Stimulated activated CD8-positive, alpha-beta memory T cell treated with anti-CD3 and anti-CD28 coated beads, Interleukin-12 subunit alpha, Interleukin-12 subunit beta, amount 100 ng/mL, for 1 hour (primary cell): ENCODE data around the gene PCDHB14.
"Not testable (repeated sequence)": the region's sequence is repeated elsewhere in the genome, so short reads cannot be mapped to it uniquely, and the experiment has no call there.

Experiments used
- DNase-seq: peaks from one replicate; pipeline ENCODE4 v3.0.0-alpha.2; 2020; ENCODE audit warnings: low read depth

The PCDHB14 gene

DNA sequence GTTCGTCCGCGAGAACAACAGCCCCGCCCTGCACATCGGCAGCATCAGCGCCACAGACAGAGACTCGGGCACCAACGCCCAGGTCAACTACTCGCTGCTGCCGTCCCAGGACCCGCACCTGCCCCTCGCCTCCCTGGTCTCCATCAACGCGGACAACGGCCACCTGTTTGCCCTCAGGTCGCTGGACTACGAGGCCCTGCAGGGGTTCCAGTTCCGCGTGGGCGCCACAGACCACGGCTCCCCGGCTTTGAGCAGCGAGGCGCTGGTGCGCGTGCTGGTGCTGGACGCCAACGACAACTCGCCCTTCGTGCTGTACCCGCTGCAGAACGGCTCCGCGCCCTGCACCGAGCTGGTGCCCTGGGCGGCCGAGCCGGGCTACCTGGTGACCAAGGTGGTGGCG lies 12.9 kb upstream of the PCDHB14 start:
- DNase-seq: not testable (repeated sequence)

DNA sequence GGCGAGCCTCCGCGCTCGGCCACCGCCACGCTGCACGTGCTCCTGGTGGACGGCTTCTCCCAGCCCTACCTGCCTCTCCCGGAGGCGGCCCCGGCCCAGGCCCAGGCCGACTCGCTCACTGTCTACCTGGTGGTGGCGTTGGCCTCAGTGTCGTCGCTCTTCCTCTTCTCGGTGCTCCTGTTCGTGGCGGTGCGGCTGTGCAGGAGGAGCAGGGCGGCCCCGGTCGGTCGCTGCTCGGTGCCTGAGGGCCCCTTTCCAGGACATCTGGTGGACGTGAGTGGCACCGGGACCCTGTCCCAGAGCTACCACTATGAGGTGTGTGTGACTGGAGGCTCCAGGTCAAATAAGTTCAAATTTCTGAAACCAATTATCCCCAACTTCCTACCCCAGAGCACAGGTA lies 12.3 kb upstream of the PCDHB14 start:
- DNase-seq: not testable (repeated sequence)

DNA sequence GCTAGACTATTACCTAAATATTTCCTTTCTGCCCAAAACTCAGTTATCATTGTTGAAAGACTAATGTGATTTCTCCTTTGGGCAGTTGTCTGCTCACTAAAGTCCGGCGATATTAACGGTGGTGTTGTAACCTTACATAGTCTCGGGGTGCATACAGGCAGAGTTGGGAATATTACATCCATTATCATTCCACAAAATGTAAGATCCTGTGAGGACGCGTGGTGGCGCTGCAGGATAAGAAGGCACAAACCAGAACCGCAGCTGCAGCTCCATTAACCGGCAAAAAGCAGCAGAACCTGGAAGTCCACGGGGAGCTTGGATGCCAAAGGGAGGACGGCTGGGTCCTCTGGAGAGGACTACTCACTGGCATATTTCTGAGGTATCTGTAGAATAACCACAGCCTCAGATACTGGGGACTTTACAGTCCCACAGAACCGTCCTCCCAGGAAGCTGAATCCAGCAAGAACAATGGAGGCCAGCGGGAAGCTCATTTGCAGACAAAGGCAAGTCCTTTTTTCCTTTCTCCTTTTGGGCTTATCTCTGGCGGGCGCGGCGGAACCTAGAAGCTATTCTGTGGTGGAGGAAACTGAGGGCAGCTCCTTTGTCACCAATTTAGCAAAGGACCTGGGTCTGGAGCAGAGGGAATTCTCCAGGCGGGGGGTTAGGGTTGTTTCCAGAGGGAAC lies 9.3 kb upstream of the PCDHB14 start, which contains the start of gene PCDHB13:
TSS of gene PCDHB13 (plus strand) at position 264 of the 684 bp plus-strand sequence. CDS start at position 469, 205 bp downstream.
- not testable (repeated sequence) for DNase-seq

DNA sequence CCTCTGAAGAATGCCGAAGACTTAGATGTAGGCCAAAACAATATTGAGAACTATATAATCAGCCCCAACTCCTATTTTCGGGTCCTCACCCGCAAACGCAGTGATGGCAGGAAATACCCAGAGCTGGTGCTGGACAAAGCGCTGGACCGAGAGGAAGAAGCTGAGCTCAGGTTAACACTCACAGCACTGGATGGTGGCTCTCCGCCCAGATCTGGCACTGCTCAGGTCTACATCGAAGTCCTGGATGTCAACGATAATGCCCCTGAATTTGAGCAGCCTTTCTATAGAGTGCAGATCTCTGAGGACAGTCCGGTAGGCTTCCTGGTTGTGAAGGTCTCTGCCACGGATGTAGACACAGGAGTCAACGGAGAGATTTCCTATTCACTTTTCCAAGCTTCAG lies 8.6 kb upstream of the PCDHB14 start:
- not testable (repeated sequence) for DNase-seq

DNA sequence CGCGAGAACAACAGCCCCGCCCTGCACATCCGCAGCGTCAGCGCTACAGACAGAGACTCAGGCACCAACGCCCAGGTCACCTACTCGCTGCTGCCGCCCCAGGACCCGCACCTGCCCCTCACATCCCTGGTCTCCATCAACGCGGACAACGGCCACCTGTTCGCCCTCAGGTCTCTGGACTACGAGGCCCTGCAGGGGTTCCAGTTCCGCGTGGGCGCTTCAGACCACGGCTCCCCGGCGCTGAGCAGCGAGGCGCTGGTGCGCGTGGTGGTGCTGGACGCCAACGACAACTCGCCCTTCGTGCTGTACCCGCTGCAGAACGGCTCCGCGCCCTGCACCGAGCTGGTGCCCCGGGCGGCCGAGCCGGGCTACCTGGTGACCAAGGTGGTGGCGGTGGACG lies 7.6 kb upstream of the PCDHB14 start:
- DNase-seq: not testable (repeated sequence)

DNA sequence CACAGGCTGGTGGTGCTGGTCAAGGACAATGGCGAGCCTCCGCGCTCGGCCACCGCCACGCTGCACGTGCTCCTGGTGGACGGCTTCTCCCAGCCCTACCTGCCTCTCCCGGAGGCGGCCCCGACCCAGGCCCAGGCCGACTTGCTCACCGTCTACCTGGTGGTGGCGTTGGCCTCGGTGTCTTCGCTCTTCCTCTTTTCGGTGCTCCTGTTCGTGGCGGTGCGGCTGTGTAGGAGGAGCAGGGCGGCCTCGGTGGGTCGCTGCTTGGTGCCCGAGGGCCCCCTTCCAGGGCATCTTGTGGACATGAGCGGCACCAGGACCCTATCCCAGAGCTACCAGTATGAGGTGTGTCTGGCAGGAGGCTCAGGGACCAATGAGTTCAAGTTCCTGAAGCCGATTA lies 7.1 kb upstream of the PCDHB14 start:
- DNase-seq: not testable (repeated sequence)

DNA sequence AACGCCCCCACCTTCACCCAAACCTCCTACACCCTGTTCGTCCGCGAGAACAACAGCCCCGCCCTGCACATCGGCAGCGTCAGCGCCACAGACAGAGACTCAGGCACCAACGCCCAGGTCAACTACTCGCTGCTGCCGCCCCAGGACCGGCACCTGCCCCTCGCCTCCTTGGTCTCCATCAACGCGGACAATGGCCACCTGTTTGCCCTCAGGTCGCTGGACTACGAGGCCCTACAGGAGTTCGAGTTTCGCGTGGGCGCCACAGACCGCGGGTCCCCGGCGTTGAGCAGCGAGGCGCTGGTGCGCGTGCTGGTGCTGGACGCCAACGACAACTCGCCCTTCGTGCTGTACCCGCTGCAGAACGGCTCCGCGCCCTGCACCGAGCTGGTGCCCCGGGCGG lies 1.7 kb downstream of the PCDHB14 start:
- not testable (repeated sequence) for DNase-seq

DNA sequence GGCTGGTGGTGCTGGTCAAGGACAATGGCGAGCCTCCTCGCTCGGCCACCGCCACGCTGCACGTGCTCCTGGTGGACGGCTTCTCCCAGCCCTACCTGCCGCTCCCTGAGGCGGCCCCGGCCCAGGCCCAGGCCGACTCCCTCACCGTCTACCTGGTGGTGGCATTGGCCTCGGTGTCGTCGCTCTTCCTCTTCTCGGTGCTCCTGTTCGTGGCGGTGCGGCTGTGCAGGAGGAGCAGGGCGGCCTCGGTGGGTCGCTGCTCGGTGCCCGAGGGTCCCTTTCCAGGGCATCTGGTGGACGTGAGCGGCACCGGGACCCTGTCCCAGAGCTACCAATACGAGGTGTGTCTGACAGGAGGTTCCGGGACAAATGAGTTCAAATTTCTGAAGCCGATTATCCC lies 2.3 kb downstream of the PCDHB14 start:
- not testable (repeated sequence) for DNase-seq

DNA sequence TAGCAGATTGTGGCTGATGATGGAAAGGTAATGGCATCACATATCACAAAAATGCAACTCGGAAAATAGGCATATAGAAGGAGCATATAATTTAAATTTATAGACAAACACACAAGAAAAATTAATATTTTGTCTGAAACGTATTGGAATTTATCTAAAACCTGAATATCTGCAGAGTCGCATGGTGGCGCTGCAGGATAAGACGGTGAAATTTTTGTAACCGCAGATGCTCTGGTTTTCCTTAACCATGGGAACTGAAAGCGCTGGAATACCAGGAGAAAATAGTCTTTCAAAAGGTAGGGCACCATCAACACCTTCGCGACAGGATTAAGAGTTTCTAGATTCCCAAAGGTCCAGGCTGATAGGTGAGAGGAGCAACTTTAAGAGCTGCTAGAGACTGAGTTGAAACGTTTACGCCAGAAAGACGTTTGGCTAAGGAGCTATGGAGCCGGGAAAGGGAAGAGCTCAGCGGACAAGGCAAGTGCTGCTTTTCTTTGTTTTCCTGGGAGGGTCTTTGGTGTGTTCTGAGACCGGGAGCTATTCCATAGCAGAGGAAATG lies 11.0 kb downstream of the PCDHB14 start:
- no peak for DNase-seq

DNA sequence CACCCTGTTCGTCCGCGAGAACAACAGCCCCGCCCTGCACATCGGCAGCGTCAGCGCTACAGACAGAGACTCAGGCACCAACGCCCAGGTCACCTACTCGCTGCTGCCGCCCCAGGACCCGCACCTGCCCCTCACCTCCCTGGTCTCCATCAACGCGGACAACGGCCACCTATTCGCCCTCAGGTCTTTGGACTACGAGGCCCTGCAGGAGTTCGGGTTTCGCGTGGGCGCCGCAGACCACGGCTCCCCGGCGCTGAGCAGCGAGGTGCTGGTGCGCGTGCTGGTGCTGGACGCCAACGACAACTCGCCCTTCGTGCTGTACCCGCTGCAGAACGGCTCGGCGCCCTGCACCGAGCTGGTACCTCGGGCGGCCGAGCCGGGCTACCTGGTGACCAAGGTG lies 12.8 kb downstream of the PCDHB14 start:
- not testable (repeated sequence) for DNase-seq

DNA sequence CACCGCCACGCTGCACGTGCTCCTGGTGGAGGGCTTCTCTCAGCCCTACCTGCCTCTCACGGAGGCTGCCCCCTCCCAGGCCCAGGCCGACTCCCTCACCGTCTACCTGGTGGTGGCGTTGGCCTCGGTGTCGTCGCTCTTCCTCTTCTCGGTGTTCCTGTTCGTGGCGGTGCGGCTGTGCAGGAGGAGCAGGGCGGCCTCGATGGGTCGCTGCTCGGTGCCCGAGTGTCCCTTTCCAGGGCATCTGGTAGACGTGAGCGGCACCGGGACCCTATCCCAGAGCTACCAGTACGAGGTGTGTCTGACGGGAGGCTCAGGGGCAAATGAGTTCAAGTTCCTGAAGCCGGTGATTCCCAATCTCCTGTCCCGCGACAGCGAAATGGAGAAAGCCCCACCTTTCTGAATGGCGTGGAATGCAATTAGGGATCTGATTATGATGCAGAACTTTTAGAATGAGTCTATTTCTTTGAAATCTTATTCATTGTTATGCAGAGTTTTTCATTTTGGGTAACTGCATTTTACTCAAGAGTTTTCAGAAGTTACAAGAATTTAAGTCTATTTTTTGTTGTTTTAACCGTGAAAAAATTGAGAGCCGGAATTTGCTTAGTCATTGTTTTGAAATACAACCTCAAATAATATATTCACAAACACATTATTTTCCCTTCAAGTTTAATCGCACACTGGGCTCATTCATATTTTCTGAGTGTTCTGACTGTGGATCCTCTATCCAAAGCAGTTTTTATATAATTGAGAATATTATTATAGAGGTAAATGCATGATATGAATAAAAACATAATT lies 13.6 kb downstream of the PCDHB14 start:
- DNase-seq: no peak

DNA sequence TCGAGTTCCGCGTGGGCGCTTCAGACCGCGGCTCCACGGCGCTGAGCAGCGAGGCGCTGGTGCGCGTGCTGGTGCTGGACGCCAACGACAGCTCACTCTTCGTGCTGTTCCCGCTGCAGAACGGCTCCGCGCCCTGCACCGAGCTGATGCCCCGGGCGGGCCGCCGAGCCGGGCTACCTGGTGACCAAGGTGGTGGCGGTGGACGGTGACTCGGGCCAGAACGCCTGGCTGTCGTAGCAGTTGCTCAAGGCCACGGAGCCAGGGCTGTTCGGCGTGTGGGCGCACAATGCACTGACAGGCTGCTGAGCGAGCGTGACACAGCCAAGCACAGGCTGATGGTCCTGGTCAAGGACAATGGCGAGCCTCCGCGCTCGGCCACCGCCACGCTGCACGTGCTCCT lies 18.4 kb downstream of the PCDHB14 start:
- DNase-seq: no peak

DNA sequence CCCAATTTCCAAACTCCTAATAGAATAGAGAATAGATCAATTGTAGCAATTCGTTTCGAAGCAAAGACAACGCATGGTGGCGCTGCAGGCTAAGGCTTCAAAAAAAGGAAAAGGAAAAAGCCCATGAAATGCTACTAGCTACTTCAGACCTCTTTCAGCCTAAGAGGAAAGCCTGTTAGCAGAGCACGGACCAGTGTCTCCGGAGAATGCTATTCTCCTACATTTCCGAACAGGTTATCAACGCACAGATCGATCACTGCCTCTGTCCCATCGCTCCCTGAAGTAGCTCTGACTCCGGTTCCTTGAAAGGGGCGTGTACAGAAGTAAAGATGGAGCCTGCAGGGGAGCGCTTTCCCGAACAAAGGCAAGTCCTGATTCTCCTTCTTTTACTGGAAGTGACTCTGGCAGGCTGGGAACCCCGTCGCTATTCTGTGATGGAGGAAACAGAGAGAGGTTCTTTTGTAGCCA lies 22.1 kb downstream of the PCDHB14 start, which contains the start of gene PCDHB15:
TSS of gene PCDHB15 (plus strand) at position 146 of the 468 bp plus-strand sequence. CDS start at position 330, 184 bp downstream.
- no peak for DNase-seq

DNA sequence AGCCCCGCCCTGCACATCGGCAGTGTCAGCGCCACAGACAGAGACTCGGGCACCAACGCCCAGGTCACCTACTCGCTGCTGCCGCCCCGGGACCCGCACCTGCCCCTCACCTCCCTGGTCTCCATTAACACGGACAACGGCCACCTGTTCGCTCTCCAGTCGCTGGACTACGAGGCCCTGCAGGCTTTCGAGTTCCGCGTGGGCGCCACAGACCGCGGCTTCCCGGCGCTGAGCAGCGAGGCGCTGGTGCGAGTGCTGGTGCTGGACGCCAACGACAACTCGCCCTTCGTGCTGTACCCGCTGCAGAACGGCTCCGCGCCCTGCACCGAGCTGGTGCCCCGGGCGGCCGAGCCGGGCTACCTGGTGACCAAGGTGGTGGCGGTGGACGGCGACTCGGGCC lies 23.8 kb downstream of the PCDHB14 start:
- DNase-seq: not testable (repeated sequence)

DNA sequence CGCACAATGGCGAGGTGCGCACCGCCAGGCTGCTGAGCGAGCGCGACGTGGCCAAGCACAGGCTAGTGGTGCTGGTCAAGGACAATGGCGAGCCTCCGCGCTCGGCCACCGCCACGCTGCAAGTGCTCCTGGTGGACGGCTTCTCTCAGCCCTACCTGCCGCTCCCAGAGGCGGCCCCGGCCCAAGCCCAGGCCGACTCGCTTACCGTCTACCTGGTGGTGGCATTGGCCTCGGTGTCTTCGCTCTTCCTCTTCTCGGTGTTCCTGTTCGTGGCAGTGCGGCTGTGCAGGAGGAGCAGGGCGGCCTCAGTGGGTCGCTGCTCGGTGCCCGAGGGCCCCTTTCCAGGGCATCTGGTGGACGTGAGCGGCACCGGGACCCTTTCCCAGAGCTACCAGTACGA lies 24.3 kb downstream of the PCDHB14 start:
- DNase-seq: not testable (repeated sequence)

DNA sequence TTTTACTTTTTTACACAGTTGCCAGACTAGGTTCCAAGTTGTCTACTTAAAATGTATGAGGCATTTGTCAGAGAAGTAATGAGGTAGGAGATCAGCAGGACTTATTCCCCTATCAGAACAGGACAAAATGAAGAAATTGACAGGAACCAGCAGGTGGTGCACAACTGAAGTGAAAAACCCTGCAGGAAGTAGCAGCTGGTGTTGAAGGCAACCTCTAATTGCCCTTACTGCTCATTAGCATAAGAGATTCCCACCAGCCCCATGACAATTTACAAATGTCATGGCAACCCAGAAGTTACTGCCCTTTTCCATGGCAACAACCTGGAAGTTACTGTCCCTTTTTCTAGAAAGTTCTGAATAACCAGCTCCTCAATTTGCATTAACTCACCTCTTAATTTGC lies 27.4 kb downstream of the PCDHB14 start:
- no peak for DNase-seq

DNA sequence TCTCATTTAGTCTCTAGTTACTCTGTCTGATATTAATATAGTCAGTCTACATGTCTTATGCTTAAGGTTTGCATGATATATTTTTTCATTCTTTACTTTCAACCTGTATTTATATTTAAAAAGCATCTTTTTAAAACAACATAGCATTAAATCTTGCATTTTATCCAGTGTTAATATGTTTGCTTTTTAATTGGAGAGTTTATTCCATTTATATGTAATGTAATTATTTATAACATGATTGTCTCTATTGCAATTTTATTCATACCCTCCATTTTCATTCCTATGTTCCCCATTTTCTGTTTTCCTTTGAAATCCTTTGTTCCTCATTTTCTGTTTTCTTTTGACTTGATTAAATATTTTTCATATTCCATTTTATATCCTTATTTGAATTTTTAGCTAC lies 35.3 kb downstream of the PCDHB14 start:
- DNase-seq: no peak

DNA sequence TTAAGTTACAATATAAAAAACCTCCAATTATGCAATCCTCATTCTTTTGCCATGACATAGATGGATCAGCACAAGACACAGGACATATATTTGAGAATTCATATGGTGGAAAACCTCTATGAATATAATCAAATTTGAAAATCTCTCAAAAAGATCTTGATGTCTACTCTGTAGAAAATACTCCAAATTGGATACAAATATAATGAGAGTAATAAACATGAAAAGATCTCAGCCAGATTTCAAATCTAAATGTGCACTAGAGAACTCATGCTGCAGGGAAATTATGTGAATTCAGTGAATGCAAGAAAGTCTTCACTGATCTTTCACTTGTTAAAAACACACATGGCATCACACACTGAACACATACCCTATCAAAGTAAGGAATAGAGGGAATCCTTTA lies 35.8 kb downstream of the PCDHB14 start:
- DNase-seq: no peak

DNA sequence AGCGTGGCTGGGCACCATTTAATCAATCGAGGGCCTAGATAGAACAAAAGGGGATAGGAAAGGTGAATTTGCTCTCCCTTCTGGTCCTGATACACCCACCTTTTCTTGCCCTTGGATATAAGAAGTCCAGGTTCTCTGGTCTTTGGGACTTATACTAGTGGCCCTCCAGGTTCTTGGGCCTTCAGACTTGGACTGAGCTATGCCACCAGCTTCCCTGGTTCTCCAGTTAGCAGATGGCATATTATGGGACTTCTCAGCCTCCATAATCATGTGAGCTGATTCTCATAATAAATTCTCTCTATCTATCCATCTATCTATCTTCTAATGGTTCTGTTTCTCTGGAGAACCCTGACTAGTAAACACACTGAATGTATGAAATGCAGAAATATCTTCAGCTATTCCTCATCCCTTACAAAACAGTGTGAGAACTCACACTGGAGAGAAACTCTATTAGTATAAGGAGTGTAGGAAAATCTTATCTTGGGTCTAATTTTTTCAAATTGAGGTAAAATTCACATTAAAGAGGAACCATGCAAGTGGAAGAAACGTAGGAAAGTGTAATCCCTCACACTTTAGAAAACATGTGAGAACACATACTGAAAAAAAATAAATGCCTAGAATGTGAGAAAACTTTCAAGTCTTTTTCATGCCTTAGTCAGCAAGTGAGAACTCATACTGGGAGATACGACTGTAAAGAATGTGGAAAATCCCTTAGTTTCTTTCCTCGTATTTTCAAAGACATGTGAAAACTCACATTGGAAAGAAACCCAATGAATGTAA lies 37.5 kb downstream of the PCDHB14 start:
- no peak for DNase-seq

DNA sequence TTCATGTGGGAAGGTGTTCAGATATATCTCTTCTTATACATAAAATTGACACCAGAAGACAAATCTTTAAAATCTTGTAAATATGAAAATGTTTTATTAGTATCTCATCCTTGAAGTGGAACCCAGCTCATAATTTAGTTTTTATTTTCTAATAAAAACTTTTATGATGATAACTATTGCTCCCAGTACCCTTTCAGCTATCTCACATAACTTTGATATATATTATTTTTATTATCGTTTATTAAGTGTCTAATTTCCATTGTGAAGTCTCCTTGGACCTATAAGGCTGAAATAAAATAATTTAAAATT lies 38.0 kb downstream of the PCDHB14 start:
- no peak for DNase-seq

DNA sequence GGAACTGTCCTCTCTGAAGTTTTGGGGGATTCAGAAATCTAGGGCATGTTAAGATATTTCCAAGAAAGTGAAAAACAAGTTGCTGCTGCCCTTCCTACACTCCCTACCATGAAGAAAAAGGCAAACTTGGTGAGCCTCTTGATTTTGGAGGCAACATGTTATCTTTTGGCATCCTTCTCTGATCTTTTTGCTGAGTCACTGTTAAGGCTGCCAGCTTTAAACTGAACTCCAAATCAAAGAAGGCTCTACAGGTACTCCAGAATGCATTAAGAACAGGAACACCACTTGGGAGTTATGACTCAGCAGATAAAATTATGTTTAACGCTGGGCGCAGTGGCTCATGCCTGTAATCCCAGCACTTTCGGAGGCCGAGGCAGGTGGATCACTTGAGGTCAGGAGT lies 46.1 kb downstream of the PCDHB14 start:
- no peak for DNase-seq

DNA sequence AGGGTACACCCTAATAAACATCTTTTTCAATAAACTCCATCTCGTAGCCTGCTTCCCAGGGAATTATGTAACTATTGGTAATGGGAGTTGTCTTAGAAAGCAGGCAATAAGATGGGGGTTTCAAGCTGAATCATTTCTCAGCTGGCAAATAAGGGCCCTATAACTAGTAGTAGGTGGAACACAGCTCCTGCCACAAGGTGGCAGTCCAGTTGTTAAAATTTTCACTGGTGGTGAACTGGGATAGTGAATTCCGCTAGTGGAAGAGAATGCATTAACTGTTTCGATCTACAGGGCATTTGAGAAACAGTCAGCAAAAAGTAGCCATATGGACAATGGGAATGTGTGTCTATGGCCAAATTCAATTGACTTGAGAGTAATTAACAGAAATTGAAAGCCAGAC lies 49.8 kb downstream of the PCDHB14 start:
- no peak for DNase-seq
